ENCODE results near the gene NTSR1. TPM values are rescaled to one million over a fixed set of nuclear protein-coding genes. Genes with fewer than 3 reads are reported as not detected.

The NTSR1 gene
- total and polyA plus RNA-seq, 4 donors = 0.03 to 0.33 (median 0.08) TPM; not detected in 1

DNA sequence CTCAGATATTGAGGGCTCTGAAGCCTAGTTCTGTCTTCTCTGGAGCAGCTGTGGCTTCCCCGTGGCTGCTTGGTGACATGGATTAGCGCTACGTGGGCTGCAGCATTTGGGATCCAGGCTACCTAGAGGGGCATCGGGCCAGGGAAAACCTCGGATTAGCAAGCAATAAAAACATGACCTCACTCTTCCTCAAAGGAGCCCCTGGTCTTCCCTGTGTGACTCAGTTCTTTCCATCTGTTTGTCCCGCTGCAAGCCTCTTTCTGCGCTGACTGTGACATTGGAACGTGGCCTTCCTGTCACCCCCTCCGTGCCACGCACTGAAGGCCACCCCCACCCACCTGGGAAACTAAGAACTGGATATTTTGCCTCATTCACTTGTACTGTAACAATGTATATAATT lies 91.2 kb downstream of the NTSR1 start:
- no peak for DNase-seq (ENCODE audit: low spot score)
- Histone ChIP-seq H3K9me3 (ENCODE audit: control insufficient read depth in 4 of 4, low read length in 3 of 4) (no peaks in the 10 kb centered on the region), H3K4me1 (ENCODE audit: control insufficient read depth in 4 of 4, insufficient read depth in 4 of 4, low read length in 3 of 4) (peaks cover 16 to 52% (median 31%) of the 10 kb centered on the region in 4 donors), H3K4me3 (ENCODE audit: low read depth in 1 of 3, low read length in 3 of 3) (no peak overlapping the region), H3K9ac (ENCODE audit: low read depth in 1 of 2, low read length in 2 of 2) (no peak overlapping the region), H3K27ac (ENCODE audit: low read depth in 1 of 2, low read length in 2 of 2) (no peak overlapping the region), H3K27me3 (ENCODE audit: control insufficient read depth in 4 of 4, insufficient read depth in 4 of 4, low read length in 3 of 4) (no peaks in the 10 kb centered on the region), H3K36me3 (ENCODE audit: control insufficient read depth in 4 of 4, insufficient read depth in 3 of 4, low read depth in 1 of 4, low read length in 3 of 4) (peaks cover 0 to 15% (median 10%) of the 10 kb centered on the region in 4 donors)
- WGBS = 94% methylated on average over 10 of the region's 10 CpGs
- TF ChIP-seq HNF4G (IDR thresholded peaks at IDR 0.05) (no peak), ZBTB33 (IDR thresholded peaks at IDR 0.05) (no peak), FOXA2 (IDR thresholded peaks at IDR 0.05) (no peak), RAD21 (IDR thresholded peaks at IDR 0.05) (no peak), RXRA (IDR thresholded peaks at IDR 0.05) (no peak), GABPA (IDR thresholded peaks at IDR 0.05 in 1 of 2, conservative IDR thresholded peaks at IDR 0.05 in 1 of 2) (no peak), EGR1 (IDR thresholded peaks at IDR 0.05; ENCODE audit: low read depth in 2 of 2) (no peak), FOXA1 (IDR thresholded peaks at IDR 0.05) (no peak), SP1 (IDR thresholded peaks at IDR 0.05) (no peak), NR2F2 (IDR thresholded peaks at IDR 0.05) (no peak), HNF4A (conservative IDR thresholded peaks at IDR 0.05) (no peak), REST (IDR thresholded peaks at IDR 0.05) (no peak)

- H3K27ac ChIP-seq (ENCODE audit: low read depth in 1 of 2, low read length in 2 of 2) = no peak overlapping the region
- TF ChIP-seq JUND (IDR thresholded peaks at IDR 0.05) (no peak), HNF4G (IDR thresholded peaks at IDR 0.05) (no peak), GABPA (IDR thresholded peaks at IDR 0.05 in 1 of 2, conservative IDR thresholded peaks at IDR 0.05 in 1 of 2) (no peak), MAX (IDR thresholded peaks at IDR 0.05) (no peak), REST (IDR thresholded peaks at IDR 0.05) (no peak), TAF1 (conservative IDR thresholded peaks at IDR 0.05) (no peak), FOXA2 (IDR thresholded peaks at IDR 0.05) (no peak), RXRA (IDR thresholded peaks at IDR 0.05) (no peak), SP1 (IDR thresholded peaks at IDR 0.05) (no peak), NR2F2 (IDR thresholded peaks at IDR 0.05) (no peak), RAD21 (IDR thresholded peaks at IDR 0.05) (no peak), EGR1 (IDR thresholded peaks at IDR 0.05; ENCODE audit: low read depth in 2 of 2) (no peak)
- TF ChIP-seq, protein P1, sequence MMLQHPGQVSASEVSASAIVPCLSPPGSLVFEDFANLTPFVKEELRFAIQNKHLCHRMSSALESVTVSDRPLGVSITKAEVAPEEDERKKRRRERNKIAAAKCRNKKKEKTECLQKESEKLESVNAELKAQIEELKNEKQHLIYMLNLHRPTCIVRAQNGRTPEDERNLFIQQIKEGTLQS (IDR thresholded peaks at IDR 0.05) = no peak
- TF ChIP-seq, protein P2, sequence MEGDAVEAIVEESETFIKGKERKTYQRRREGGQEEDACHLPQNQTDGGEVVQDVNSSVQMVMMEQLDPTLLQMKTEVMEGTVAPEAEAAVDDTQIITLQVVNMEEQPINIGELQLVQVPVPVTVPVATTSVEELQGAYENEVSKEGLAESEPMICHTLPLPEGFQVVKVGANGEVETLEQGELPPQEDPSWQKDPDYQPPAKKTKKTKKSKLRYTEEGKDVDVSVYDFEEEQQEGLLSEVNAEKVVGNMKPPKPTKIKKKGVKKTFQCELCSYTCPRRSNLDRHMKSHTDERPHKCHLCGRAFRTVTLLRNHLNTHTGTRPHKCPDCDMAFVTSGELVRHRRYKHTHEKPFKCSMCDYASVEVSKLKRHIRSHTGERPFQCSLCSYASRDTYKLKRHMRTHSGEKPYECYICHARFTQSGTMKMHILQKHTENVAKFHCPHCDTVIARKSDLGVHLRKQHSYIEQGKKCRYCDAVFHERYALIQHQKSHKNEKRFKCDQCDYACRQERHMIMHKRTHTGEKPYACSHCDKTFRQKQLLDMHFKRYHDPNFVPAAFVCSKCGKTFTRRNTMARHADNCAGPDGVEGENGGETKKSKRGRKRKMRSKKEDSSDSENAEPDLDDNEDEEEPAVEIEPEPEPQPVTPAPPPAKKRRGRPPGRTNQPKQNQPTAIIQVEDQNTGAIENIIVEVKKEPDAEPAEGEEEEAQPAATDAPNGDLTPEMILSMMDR (IDR thresholded peaks at IDR 0.05; ENCODE audit: low read depth, low read length, missing input control) = no peak
Observed at GRCh38 chr20:62800314-62801259, 92.0 kb downstream of the NTSR1 start.

More at GRCh38 chr20:62800314-62801259, 92.0 kb downstream of the NTSR1 start:
- WGBS = 93% methylated on average over 26 of the region's 26 CpGs
- H3K27me3 ChIP-seq (ENCODE audit: control insufficient read depth in 4 of 4, insufficient read depth in 4 of 4, low read length in 3 of 4) = no peaks in the 10 kb centered on the region
- H3K9me3 ChIP-seq (ENCODE audit: control insufficient read depth in 4 of 4, low read length in 3 of 4) = no peaks in the 10 kb centered on the region
- H3K4me1 ChIP-seq (ENCODE audit: control insufficient read depth in 4 of 4, insufficient read depth in 4 of 4, low read length in 3 of 4) = peaks cover 16 to 46% (median 28%) of the 10 kb centered on the region in 4 donors
- no peak for DNase-seq (ENCODE audit: low spot score)
- peaks cover 0 to 15% (median 10%) of the 10 kb centered on the region in 4 donors for H3K36me3 ChIP-seq (ENCODE audit: control insufficient read depth in 4 of 4, insufficient read depth in 3 of 4, low read depth in 1 of 4, low read length in 3 of 4)
- no peak overlapping the region for H3K9ac ChIP-seq (ENCODE audit: low read depth in 1 of 2, low read length in 2 of 2)
- no peak overlapping the region for H3K4me3 ChIP-seq (ENCODE audit: low read depth in 1 of 3, low read length in 3 of 3)
